COLO829 (cell line): Measurements from ENCODE around the gene RANBP9.

Experiments
- DNase-seq: peaks from one replicate; pipeline ENCODE4 v3.0.0; 2012; ENCODE audit warnings: low spot score

Gene RANBP9

GRCh38 chr6:13677878-13678254 lies 33.8 kb downstream of the RANBP9 start:
- no peak for DNase-seq

- no peak for DNase-seq
Measured at GRCh38 chr6:13676551-13677156, 35.0 kb downstream of the RANBP9 start.

- DNase-seq, result no peak
Measured at GRCh38 chr6:13674533-13675190, 37.0 kb downstream of the RANBP9 start.

- no peak for DNase-seq
Measured at GRCh38 chr6:13673825-13674444, 37.7 kb downstream of the RANBP9 start.

GRCh38 chr6:13673368-13673767 lies 38.3 kb downstream of the RANBP9 start:
- DNase-seq, result no peak

GRCh38 chr6:13672904-13673303 lies 38.7 kb downstream of the RANBP9 start:
- no peak for DNase-seq

GRCh38 chr6:13671548-13672127 lies 40.0 kb downstream of the RANBP9 start:
- no peak for DNase-seq

GRCh38 chr6:13669476-13669875 lies 42.2 kb downstream of the RANBP9 start:
- no peak for DNase-seq

- no peak for DNase-seq
Measured at GRCh38 chr6:13668291-13668928, 43.2 kb downstream of the RANBP9 start.

- DNase-seq, result no peak
Measured at GRCh38 chr6:13667655-13668054, 44.0 kb downstream of the RANBP9 start.

GRCh38 chr6:13666194-13667105 lies 45.2 kb downstream of the RANBP9 start:
- DNase-seq, result no peak

GRCh38 chr6:13664703-13665352 lies 46.8 kb downstream of the RANBP9 start:
- DNase-seq, result no peak

- DNase-seq, result no peak
Measured at GRCh38 chr6:13663986-13664385, 47.6 kb downstream of the RANBP9 start.

GRCh38 chr6:13662651-13663334 lies 48.8 kb downstream of the RANBP9 start:
- no peak for DNase-seq

GRCh38 chr6:13661647-13662046 lies 50.0 kb downstream of the RANBP9 start:
- no peak for DNase-seq

- DNase-seq, result no peak
Measured at GRCh38 chr6:13660893-13661292, 50.7 kb downstream of the RANBP9 start.

GRCh38 chr6:13660273-13660672 lies 51.4 kb downstream of the RANBP9 start:
- no peak for DNase-seq

- no peak for DNase-seq
Measured at GRCh38 chr6:13655700-13656099, 55.9 kb downstream of the RANBP9 start.

GRCh38 chr6:13654496-13654895 lies 57.1 kb downstream of the RANBP9 start:
- DNase-seq, result no peak

GRCh38 chr6:13653296-13653695 lies 58.3 kb downstream of the RANBP9 start:
- DNase-seq, result no peak

GRCh38 chr6:13649393-13649792 lies 62.2 kb downstream of the RANBP9 start:
- DNase-seq, result no peak
